ENCODE data around the gene CYTH3. TPM values are rescaled to one million over a fixed set of nuclear protein-coding genes. Genes with fewer than 3 reads are reported as not detected.

Gene CYTH3
- total RNA-seq, 1 experiment from 2014 or later = 16.7 TPM

- H3K9me2 ChIP-seq (ENCODE audit: insufficient read depth) = no peaks in the 10 kb centered on the region
- no peak overlapping the region for H3K4me3 ChIP-seq (replicated peaks in 1 of 2; ENCODE audit: low read depth in 1 of 2, low read length in 2 of 2)
- intact Hi-C loops (cut with micrococcal nuclease) = no loop called here
- H3K36me3 ChIP-seq (ENCODE audit: control insufficient read depth in 1 of 2, insufficient read depth in 2 of 2, low read length in 2 of 2) = no peaks in the 10 kb centered on the region
- H2AFZ ChIP-seq (ENCODE audit: low read depth, low read length, poor library complexity, severe bottlenecking) = no peak overlapping the region
- no peak overlapping the region for H3K4me2 ChIP-seq (ENCODE audit: low read length)
- H3K9ac ChIP-seq (ENCODE audit: low read length) = no peak overlapping the region
- peaks cover 0 to 17% of the 10 kb centered on the region in 2 experiments; a peak in 2 of 4 replicates for H3K4me1 ChIP-seq (ENCODE audit: control insufficient read depth in 1 of 2, insufficient read depth in 2 of 2, low read length in 2 of 2)
- peaks cover 34% of the 10 kb centered on the region for H3K79me2 ChIP-seq (ENCODE audit: insufficient read depth, low read length)
- H3K27me3 ChIP-seq (ENCODE audit: insufficient read depth, low read length) = no peaks in the 10 kb centered on the region
- TF ChIP-seq EZH2phosphoT487 (IDR thresholded peaks at IDR 0.05; ENCODE audit: borderline replicate concordance) (no peak), CTCF (IDR thresholded peaks at IDR 0.05 in 2 of 3, conservative IDR thresholded peaks at IDR 0.05 in 1 of 3; ENCODE audit: borderline replicate concordance in 1 of 3, insufficient read depth in 1 of 3, low read depth in 2 of 3, low read length in 2 of 3) (no peak), YY1 (IDR thresholded peaks at IDR 0.05; ENCODE audit: extremely low read depth, insufficient replicate concordance, low read depth, low read length) (no peak), POLR2A (IDR thresholded peaks at IDR 0.05; ENCODE audit: borderline replicate concordance, extremely low read depth, insufficient read depth, insufficient read length) (no peak), ZBTB33 (IDR thresholded peaks at IDR 0.05; ENCODE audit: extremely low read depth, insufficient replicate concordance, low read length) (no peak), REST (IDR thresholded peaks at IDR 0.05; ENCODE audit: low read depth) (no peak), CEBPB (IDR thresholded peaks at IDR 0.05; ENCODE audit: low read depth) (no peak), JUND (IDR thresholded peaks at IDR 0.05) (no peak), RAD21 (IDR thresholded peaks at IDR 0.05; ENCODE audit: low read depth) (no peak), POLR2AphosphoS5 (IDR thresholded peaks at IDR 0.05; ENCODE audit: low read depth, low read length) (no peak), TCF7L2 (IDR thresholded peaks at IDR 0.05; ENCODE audit: borderline replicate concordance, extremely low read depth, insufficient read depth, insufficient read length) (no peak), EZH2 (IDR thresholded peaks at IDR 0.05) (no peak), FOSL1 (IDR thresholded peaks at IDR 0.05; ENCODE audit: low read depth) (no peak), ZNF274 (IDR thresholded peaks at IDR 0.05; ENCODE audit: low read depth, low read length) (no peak)
- ChIA-PET POLR2A (no interaction called here), RAD21 (ENCODE audit: low non-redundant PET in 1 of 2, low total read pairs in 2 of 2, uncharacterized antibody in 2 of 2, unreplicated experiment in 2 of 2) (no interaction called here), CTCF (no interaction called here)
- ATAC-seq (no peak), DNase-seq (ENCODE audit: low read depth, low spot score) (no peak)
- BruUV-seq (replicated peaks) = no TSS peak
- no peaks in the 10 kb centered on the region for H4K20me1 ChIP-seq (ENCODE audit: insufficient read depth)
- no peak overlapping the region for H3K27ac ChIP-seq (ENCODE audit: low read depth, low read length)
- H3K9me3 ChIP-seq (ENCODE audit: control insufficient read depth in 1 of 2, insufficient read depth in 1 of 2, low read depth in 1 of 2, low read length in 2 of 2) = no peaks in the 10 kb centered on the region
Measured at GRCh38 chr7:6248581-6248980, 23.8 kb downstream of the CYTH3 start.
